MM.1S (cell line): Measurements from ENCODE around the gene TARBP2.

ENCODE experiments used
- CTCF ChIP-seq: fragments of 300-600 bp; sonication (generic); IDR thresholded peaks from 2 replicates; pipeline ENCODE4 v1.5.1; 2016; ENCODE audit warnings: antibody characterized with exemption, low read length, mixed read lengths
- EZH2 ChIP-seq: fragments of 300-600 bp; sonication (generic); optimal IDR thresholded peaks from 2 replicates; pipeline ENCODE3; 2017; ENCODE audit warnings: low read depth, mild to moderate bottlenecking, antibody characterized with exemption, low read length, mixed read lengths
- EZH2phosphoT487 ChIP-seq: fragments of 300-600 bp; sonication (generic); IDR thresholded peaks from 2 replicates; pipeline ENCODE4 v1.6.1; 2018; ENCODE audit warnings: antibody characterized with exemption, low read length

GRCh38 chr12:53467880-53468279, 33.2 kb upstream of the TARBP2 start:
- TF ChIP-seq CTCF = no peak
- no peak for TF ChIP-seq EZH2phosphoT487
- TF ChIP-seq EZH2 = no peak
